Stomach smooth muscle (tissue), 2 donors: ENCODE data around the gene PTPRQ.

Source experiments
- H3K27ac ChIP-seq: one replicate; pipeline ENCODE4 v1.7.0; 2013; ENCODE audit warnings: mild to moderate bottlenecking, low read length, inconsistent platforms
- H3K27me3 ChIP-seq, 2 donors: one replicate each; pipeline ENCODE4 v1.7.0; 2013; ENCODE audit warnings: low read length in 2 of 2; ENCODE audit not compliant: insufficient read depth in 2 of 2, control insufficient read depth in 1 of 2
- H3K36me3 ChIP-seq, 2 donors: one replicate each; pipeline ENCODE4 v1.7.0; 2013; ENCODE audit warnings: low read length in 2 of 2; ENCODE audit not compliant: control insufficient read depth in 2 of 2, insufficient read depth in 2 of 2
- H3K4me1 ChIP-seq: one replicate; pipeline ENCODE4 v1.7.0; 2013; ENCODE audit warnings: low read length; ENCODE audit not compliant: control insufficient read depth, insufficient read depth
- H3K4me3 ChIP-seq, 2 donors: one replicate each; pipeline ENCODE4 v1.7.0; 2013; ENCODE audit warnings: low read length in 2 of 2
- H3K9ac ChIP-seq, 2 donors: one replicate each; pipeline ENCODE4 v1.7.0; 2013; ENCODE audit warnings: low read length in 2 of 2, mild to moderate bottlenecking in 1 of 2
- H3K9me3 ChIP-seq, 2 donors: one replicate each; pipeline ENCODE4 v1.7.0; 2013; ENCODE audit warnings: low read length in 2 of 2; ENCODE audit not compliant: control insufficient read depth in 2 of 2
- donor health status: healthy.
- donor health status: Pancreatic carcinoma.

Gene PTPRQ

DNA sequence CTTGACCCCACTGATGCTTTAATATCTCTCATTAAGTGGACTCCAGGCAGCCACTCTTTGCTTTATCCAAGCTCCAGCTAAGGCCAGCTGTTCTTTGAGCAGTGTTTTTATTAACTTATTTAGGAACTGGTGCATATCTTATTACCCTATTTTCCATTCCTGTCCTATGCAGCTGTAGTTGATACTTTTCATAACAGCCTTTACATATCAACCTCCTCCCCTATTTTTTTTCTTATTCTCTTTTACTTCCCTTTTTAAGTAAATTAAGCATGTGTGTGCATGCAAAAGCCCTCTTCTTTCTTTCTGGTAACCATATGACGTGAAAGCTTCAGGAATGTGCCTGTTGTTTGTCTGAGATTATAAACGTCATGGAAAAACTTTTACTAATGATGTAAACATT, 121.2 kb downstream of the PTPRQ start:
- no peak overlapping the region for H3K9ac ChIP-seq
- no peaks in the 10 kb centered on the region for H3K27me3 ChIP-seq
- H3K9me3 ChIP-seq = no peaks in the 10 kb centered on the region
- H3K4me1 ChIP-seq = no peaks in the 10 kb centered on the region
- H3K4me3 ChIP-seq = no peak overlapping the region
- H3K27ac ChIP-seq = no peak overlapping the region
- H3K36me3 ChIP-seq = no peaks in the 10 kb centered on the region

DNA sequence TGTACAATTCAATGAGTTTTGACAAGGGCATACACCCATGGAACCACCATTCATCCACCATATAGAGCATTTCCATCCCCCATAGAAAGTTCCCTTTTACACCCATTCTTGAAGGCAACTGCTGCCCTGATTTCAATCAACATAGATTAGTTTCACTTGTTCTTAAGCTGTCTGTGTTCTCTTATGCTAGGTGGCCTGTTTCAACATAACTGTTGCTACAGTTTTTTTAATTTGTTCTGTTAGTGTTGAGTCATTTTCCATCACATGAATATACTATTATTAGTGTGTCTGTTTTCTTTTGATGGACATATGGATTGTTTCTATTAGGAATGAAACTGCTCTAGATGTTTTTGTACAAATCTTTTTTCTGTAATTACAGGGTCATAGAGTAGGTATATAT, 123.4 kb downstream of the PTPRQ start:
- Histone ChIP-seq H3K9me3 (no peaks in the 10 kb centered on the region), H3K27me3 (no peaks in the 10 kb centered on the region), H3K9ac (no peak overlapping the region), H3K27ac (no peak overlapping the region), H3K36me3 (no peaks in the 10 kb centered on the region), H3K4me3 (no peak overlapping the region), H3K4me1 (no peaks in the 10 kb centered on the region)

DNA sequence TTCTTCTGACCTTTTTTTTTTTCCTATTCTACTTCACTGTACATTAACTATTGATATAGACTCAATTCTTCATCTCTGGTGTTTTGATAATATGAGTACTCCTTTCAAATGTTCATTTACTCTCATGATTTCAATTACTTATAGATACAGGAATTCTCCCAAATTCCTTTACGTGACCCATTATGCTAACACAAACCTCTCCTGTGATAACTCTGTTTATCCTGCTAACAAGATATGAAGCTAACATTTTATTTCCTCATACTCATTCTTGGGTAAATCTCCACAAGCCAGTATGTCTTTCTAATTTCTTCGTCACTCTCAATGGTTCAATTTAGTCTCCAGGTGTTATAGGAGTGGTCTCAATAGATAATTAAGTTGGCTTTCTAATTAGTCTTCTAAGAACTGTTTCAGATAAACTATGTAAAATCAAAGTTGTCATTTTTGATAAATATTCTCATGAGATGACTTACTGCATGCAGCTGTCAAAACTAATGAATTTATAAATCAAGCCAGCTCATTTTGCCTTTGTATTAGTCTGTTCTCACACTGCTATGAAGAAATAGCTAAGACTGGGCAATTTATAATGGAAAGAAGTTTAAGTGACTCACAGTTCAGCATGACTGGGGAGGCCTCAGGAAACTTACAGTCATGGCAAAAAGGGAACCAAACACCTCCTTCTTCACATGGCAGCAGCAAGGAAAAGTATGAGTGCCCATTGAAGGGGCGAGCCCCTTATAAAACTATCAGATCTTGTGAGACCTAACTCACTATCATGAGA, 132.8 kb downstream of the PTPRQ start:
- no peaks in the 10 kb centered on the region for H3K9me3 ChIP-seq

DNA sequence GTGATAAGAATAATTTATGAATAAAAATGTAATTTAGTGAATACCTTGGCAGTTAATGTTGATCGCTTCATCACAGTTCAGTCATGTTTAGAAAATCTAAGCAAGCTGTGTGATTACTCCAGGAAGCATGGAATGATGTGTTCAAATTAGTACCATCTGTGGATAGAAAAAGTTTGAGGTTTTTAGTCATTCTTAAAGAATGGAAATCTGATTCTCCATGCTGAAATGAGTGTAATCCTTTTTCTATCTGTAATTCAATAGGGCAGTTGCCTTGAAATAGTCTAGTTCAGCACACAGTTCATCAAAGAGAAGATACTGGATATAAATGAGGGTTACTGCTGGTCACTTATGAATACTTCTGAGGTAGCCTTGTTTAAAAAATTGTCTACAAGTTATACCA, 136.2 kb downstream of the PTPRQ start:
- Histone ChIP-seq H3K9me3 (no peaks in the 10 kb centered on the region), H3K4me3 (no peak overlapping the region), H3K4me1 (no peaks in the 10 kb centered on the region), H3K27me3 (no peaks in the 10 kb centered on the region), H3K27ac (no peak overlapping the region), H3K9ac (no peak overlapping the region), H3K36me3 (no peaks in the 10 kb centered on the region)

More for the DNA sequence above, 132.8 kb downstream of the PTPRQ start:
- no peaks in the 10 kb centered on the region for H3K4me1 ChIP-seq
- no peaks in the 10 kb centered on the region for H3K36me3 ChIP-seq
- no peaks in the 10 kb centered on the region for H3K27me3 ChIP-seq
- H3K27ac ChIP-seq = no peak overlapping the region
- H3K4me3 ChIP-seq = no peak overlapping the region
- no peak overlapping the region for H3K9ac ChIP-seq

DNA sequence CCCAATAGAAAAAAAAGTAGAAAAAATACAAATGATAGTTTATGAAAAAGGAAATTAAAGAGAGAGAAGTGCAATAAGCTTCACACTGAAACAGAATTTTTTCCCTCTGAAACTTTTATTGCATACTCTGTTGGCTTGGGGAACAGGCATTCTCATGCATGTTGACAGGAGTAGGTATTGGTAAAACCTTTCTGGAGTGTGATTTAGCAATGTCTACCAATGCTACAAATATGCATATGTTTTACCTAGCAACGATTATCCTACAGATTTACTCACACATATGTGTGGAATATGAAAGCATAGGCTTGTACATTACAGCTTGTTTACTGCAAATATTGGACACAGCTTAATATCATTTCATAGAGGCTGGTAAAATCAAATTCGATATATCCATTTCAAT, 137.7 kb downstream of the PTPRQ start:
- H3K4me3 ChIP-seq = no peak overlapping the region
- no peak overlapping the region for H3K27ac ChIP-seq
- H3K9ac ChIP-seq = no peak overlapping the region
- H3K36me3 ChIP-seq = no peaks in the 10 kb centered on the region
- H3K4me1 ChIP-seq = no peaks in the 10 kb centered on the region
- H3K27me3 ChIP-seq = no peaks in the 10 kb centered on the region
- H3K9me3 ChIP-seq = no peaks in the 10 kb centered on the region

DNA sequence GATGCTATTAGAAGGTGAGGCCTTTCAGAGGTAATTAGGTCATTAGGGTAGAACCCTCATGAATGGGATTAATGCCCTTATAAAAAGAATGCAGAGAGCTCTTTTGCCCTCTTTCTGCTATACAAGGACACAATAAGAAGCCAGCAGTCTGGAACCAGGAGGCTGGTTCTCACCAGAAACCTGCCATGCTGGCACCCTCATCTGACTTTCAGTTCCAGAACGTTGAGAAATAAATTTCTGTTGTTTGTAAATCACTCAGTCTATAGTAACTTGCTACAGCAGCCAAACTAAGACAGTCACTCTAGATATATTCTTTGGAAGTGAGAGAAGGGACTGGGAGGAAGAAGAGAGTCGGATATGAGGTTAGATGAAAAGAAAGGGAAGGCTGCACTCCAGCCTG, 138.4 kb downstream of the PTPRQ start:
- H3K4me3 ChIP-seq = no peak overlapping the region
- no peaks in the 10 kb centered on the region for H3K36me3 ChIP-seq
- H3K27ac ChIP-seq = no peak overlapping the region
- no peaks in the 10 kb centered on the region for H3K27me3 ChIP-seq
- H3K9me3 ChIP-seq = no peaks in the 10 kb centered on the region
- H3K4me1 ChIP-seq = no peaks in the 10 kb centered on the region
- H3K9ac ChIP-seq = no peak overlapping the region

DNA sequence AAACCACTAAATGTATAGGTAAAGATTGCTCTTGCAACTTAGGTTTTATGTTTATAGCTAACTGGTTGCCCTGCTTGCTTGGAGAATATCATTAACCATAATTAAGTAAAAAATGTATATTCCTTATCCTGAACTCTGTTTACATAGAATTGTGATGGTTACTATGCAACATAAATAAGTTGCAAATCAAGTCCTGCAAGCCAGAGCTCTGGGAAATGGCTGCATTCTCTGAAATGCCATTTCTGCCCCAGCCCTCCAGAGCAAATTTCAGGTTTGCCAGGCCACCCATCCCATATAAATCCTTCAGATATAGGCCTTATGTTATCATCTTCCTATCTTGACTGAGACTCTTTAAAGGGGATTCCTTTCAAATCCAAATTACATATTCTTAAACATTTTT, 145.0 kb downstream of the PTPRQ start:
- Histone ChIP-seq H3K9ac (no peak overlapping the region), H3K9me3 (no peaks in the 10 kb centered on the region), H3K36me3 (no peaks in the 10 kb centered on the region), H3K4me3 (no peak overlapping the region), H3K27ac (no peak overlapping the region), H3K27me3 (no peaks in the 10 kb centered on the region), H3K4me1 (no peaks in the 10 kb centered on the region)

DNA sequence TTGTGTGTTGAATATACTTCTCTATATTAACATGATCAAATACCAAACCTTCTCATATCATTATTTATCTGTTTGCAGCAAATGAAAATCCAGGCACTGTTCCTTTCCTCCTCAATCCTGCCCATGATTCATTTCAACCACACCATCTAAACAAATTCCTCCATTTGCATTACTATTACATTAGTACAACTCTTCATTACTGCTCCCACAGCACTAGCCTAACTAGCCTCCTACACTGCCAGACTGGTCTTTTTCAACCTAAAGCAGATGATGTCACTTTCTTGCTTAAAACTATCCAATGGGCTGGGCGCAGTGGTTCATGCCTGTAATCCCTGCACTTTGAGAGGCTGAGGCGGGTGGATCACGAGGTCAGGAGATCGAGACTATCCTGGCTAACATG, 146.1 kb downstream of the PTPRQ start:
- Histone ChIP-seq H3K27me3 (no peaks in the 10 kb centered on the region), H3K36me3 (no peaks in the 10 kb centered on the region), H3K4me1 (no peaks in the 10 kb centered on the region), H3K27ac (no peak overlapping the region), H3K9me3 (no peaks in the 10 kb centered on the region), H3K4me3 (no peak overlapping the region), H3K9ac (no peak overlapping the region)

DNA sequence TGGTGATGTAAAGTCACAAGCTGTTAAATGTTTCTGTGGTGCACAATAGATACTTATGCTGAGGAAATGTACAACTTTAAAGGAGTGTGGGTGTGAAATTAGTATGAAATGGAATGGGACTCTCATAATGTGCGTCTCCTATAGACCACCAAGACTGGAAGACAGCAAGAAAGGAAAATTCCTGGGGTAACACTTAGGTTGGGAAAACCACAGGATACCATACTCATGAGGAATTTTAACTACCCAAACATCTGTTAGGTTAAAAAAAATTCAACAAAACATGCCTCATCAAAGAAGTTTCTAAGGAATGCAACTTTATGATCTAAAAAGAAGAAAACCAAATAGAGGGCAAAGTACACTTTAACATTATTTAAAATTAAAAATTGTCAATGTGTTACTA, 149.7 kb downstream of the PTPRQ start:
- Histone ChIP-seq H3K36me3 (no peaks in the 10 kb centered on the region), H3K4me3 (no peak overlapping the region), H3K9me3 (no peaks in the 10 kb centered on the region), H3K9ac (no peak overlapping the region), H3K27ac (no peak overlapping the region), H3K27me3 (no peaks in the 10 kb centered on the region), H3K4me1 (no peaks in the 10 kb centered on the region)

DNA sequence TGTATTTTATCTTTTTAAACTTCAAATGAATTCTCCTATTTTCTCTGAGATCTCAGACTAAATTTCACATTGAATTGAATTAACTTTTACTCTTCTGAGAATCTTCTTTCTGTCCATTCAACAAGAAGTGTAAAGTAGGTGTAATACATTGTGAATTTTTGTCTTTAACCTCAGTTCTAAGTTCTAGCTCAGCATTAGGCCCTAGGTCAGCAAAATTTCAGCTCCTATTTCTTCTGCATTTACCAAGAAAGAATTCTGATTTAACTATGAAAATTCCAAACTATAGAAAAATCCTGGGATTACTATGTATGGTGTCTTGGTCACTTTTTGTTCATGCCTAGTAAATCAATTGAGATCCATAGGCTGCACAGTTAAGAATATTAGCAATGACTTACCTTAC, 152.5 kb downstream of the PTPRQ start:
- H3K4me1 ChIP-seq = no peaks in the 10 kb centered on the region
- no peak overlapping the region for H3K4me3 ChIP-seq
- H3K27ac ChIP-seq = no peak overlapping the region
- no peaks in the 10 kb centered on the region for H3K9me3 ChIP-seq
- H3K27me3 ChIP-seq = no peaks in the 10 kb centered on the region
- H3K9ac ChIP-seq = no peak overlapping the region
- H3K36me3 ChIP-seq = no peaks in the 10 kb centered on the region

DNA sequence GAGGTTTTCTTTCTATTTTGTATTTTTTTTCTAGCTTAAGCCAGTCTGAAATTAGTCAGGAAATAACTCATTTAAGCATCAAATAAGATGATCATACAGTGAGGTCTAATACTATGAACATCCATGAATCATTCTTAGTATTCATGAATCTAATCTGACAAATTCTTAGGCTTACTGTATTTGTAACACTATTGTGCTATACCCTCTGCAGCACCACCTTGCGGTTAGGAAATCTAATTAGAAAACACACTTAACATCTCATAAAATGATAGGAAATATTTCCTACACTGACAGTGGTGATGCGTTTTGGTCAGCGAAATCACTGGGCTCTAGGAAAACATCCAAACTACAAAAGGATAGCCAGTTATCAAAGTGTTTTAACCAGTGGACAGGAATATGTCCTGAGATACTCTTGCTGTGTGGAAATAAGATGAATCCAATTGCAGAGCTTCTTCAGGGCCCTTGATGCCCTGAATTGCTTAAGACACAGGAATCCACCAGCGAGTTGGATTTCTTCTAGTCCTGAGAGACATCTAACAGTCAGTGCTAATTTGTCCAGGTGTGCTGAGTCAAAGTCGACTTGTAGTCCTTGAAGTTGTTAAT, 154.1 kb downstream of the PTPRQ start:
- Histone ChIP-seq H3K36me3 (no peaks in the 10 kb centered on the region), H3K4me1 (no peaks in the 10 kb centered on the region), H3K9ac (no peak overlapping the region)

More for the DNA sequence above, 154.1 kb downstream of the PTPRQ start:
- H3K9me3 ChIP-seq = no peaks in the 10 kb centered on the region
- H3K4me3 ChIP-seq = no peak overlapping the region
- H3K27me3 ChIP-seq = no peaks in the 10 kb centered on the region
- H3K27ac ChIP-seq = no peak overlapping the region
